ENCODE results near the gene IZUMO1R. TPM values are rescaled to one million over a fixed set of nuclear protein-coding genes. Genes with fewer than 3 reads are reported as not detected.

The IZUMO1R gene
- total RNA-seq, 1 experiment from 2014 or later = not detected

DNA sequence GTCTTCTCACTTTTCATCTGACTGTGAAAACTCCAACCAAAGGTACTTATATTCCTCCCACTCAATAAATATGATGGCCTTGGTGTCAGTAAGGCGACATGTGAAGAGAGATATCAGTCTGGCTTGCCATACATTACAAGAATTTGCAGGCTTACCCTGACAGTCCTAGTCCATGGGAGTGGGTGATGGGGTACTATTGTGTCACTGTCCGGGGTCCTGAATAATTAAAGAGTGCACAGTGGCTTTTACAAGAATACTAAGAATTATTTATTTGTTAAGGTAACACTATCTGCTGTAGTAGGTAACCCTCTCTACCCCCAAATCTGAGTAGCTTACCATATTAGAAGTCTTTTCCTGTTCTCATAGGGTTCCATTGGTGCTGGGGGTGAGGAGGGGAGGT is 23.1 kb upstream of the IZUMO1R start:
- ChIA-PET POLR2A (ENCODE audit: low non-redundant PET) (no interaction called here), CTCF (no interaction called here)
- no peaks in the 10 kb centered on the region for H3K9me3 ChIP-seq (ENCODE audit: low read depth, low read length, poor library complexity, severe bottlenecking)
- H3K4me1 ChIP-seq (ENCODE audit: insufficient read depth, low read length, poor library complexity, severe bottlenecking) = no peaks in the 10 kb centered on the region
- no TSS peak for BruUV-seq (replicated peaks)
- no peak overlapping the region for H3K27ac ChIP-seq (ENCODE audit: low read depth, low read length, poor library complexity, severe bottlenecking)
- intact Hi-C loops (cut with micrococcal nuclease; ENCODE audit: unreplicated experiment) = no loop called here
- H3K4me3 ChIP-seq (ENCODE audit: low read depth, low read length, poor library complexity, severe bottlenecking) = no peak overlapping the region
- TF ChIP-seq EZH2 (IDR thresholded peaks at IDR 0.05; ENCODE audit: borderline replicate concordance, low read depth, low read length, poor library complexity, severe bottlenecking) = no peak
- TF ChIP-seq, protein P1, sequence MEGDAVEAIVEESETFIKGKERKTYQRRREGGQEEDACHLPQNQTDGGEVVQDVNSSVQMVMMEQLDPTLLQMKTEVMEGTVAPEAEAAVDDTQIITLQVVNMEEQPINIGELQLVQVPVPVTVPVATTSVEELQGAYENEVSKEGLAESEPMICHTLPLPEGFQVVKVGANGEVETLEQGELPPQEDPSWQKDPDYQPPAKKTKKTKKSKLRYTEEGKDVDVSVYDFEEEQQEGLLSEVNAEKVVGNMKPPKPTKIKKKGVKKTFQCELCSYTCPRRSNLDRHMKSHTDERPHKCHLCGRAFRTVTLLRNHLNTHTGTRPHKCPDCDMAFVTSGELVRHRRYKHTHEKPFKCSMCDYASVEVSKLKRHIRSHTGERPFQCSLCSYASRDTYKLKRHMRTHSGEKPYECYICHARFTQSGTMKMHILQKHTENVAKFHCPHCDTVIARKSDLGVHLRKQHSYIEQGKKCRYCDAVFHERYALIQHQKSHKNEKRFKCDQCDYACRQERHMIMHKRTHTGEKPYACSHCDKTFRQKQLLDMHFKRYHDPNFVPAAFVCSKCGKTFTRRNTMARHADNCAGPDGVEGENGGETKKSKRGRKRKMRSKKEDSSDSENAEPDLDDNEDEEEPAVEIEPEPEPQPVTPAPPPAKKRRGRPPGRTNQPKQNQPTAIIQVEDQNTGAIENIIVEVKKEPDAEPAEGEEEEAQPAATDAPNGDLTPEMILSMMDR (conservative IDR thresholded peaks at IDR 0.05; ENCODE audit: low read depth, low read length) = no peak
- no peaks in the 10 kb centered on the region for H3K36me3 ChIP-seq (ENCODE audit: insufficient read depth, low read length, poor library complexity, severe bottlenecking)
- DNase-seq (ENCODE audit: low spot score) = no peak
- H3K27me3 ChIP-seq (replicated peaks; ENCODE audit: insufficient read depth, low read depth, low read length, poor library complexity) = no peaks in the 10 kb centered on the region

DNA sequence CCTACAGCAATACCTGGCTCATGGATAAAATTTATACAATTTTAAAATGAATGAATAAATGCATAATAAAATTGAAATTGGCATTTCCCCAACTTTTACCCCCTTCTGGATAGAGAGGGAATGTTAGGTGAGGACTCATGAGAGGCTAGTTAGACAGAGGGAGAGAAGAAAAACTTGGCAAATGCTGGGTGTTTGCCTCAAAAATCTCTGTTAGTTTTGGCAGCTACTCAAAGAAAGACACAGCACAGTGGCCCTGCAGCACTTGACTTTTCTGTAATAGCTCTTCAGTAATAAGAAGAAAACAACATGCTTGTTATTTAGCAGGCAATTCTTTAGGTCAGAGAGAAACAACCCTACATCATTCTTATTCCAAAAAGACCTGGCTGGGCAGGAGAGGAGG is 20.7 kb upstream of the IZUMO1R start:
- TF ChIP-seq, protein P1 (conservative IDR thresholded peaks at IDR 0.05; ENCODE audit: low read depth, low read length) = no peak
- TF ChIP-seq EZH2 (IDR thresholded peaks at IDR 0.05; ENCODE audit: borderline replicate concordance, low read depth, low read length, poor library complexity, severe bottlenecking) = no peak
- intact Hi-C loops (cut with micrococcal nuclease; ENCODE audit: unreplicated experiment) = no loop called here
- Histone ChIP-seq H3K27me3 (replicated peaks; ENCODE audit: insufficient read depth, low read depth, low read length, poor library complexity) (no peaks in the 10 kb centered on the region), H3K36me3 (ENCODE audit: insufficient read depth, low read length, poor library complexity, severe bottlenecking) (no peaks in the 10 kb centered on the region), H3K9me3 (ENCODE audit: low read depth, low read length, poor library complexity, severe bottlenecking) (no peaks in the 10 kb centered on the region), H3K27ac (ENCODE audit: low read depth, low read length, poor library complexity, severe bottlenecking) (no peak overlapping the region), H3K4me3 (ENCODE audit: low read depth, low read length, poor library complexity, severe bottlenecking) (no peak overlapping the region), H3K4me1 (ENCODE audit: insufficient read depth, low read length, poor library complexity, severe bottlenecking) (no peaks in the 10 kb centered on the region)
- POLR2A ChIA-PET (ENCODE audit: low non-redundant PET) = no interaction called here
- CTCF ChIA-PET = no interaction called here
- BruUV-seq (replicated peaks) = no TSS peak
- no peak for DNase-seq (ENCODE audit: low spot score)

DNA sequence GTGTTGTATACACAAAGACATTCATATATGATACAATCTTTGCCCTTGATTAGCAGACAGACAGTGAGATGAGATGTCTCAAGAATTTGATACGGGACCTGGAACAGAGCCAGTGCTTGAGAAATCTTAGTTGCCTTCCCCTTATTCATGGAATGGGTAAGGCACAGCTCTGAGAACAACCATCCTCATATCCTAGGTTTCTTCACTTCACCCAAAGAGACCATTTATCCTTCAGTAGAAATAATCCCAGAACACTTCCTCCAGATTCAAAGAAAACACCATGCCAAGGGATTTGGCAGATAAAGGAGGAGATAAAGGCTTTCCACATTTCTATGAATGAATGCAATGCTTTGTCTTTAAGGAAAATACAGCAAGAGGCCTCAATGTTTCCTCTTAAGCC is 8.8 kb upstream of the IZUMO1R start:
- no peaks in the 10 kb centered on the region for H3K4me1 ChIP-seq (ENCODE audit: insufficient read depth, low read length, poor library complexity, severe bottlenecking)
- H3K9me3 ChIP-seq (ENCODE audit: low read depth, low read length, poor library complexity, severe bottlenecking) = no peaks in the 10 kb centered on the region
- no peaks in the 10 kb centered on the region for H3K36me3 ChIP-seq (ENCODE audit: insufficient read depth, low read length, poor library complexity, severe bottlenecking)
- intact Hi-C loops (cut with micrococcal nuclease; ENCODE audit: unreplicated experiment) = no loop called here
- no peak overlapping the region for H3K4me3 ChIP-seq (ENCODE audit: low read depth, low read length, poor library complexity, severe bottlenecking)
- DNase-seq (ENCODE audit: low spot score) = no peak
- peaks cover 29% of the 10 kb centered on the region for H3K27me3 ChIP-seq (replicated peaks; ENCODE audit: insufficient read depth, low read depth, low read length, poor library complexity)
- CTCF ChIA-PET = no interaction called here
- no peak for TF ChIP-seq EZH2 (IDR thresholded peaks at IDR 0.05; ENCODE audit: borderline replicate concordance, low read depth, low read length, poor library complexity, severe bottlenecking)
- H3K27ac ChIP-seq (ENCODE audit: low read depth, low read length, poor library complexity, severe bottlenecking) = no peak overlapping the region
- POLR2A ChIA-PET (ENCODE audit: low non-redundant PET) = no interaction called here
- BruUV-seq (replicated peaks) = no TSS peak

DNA sequence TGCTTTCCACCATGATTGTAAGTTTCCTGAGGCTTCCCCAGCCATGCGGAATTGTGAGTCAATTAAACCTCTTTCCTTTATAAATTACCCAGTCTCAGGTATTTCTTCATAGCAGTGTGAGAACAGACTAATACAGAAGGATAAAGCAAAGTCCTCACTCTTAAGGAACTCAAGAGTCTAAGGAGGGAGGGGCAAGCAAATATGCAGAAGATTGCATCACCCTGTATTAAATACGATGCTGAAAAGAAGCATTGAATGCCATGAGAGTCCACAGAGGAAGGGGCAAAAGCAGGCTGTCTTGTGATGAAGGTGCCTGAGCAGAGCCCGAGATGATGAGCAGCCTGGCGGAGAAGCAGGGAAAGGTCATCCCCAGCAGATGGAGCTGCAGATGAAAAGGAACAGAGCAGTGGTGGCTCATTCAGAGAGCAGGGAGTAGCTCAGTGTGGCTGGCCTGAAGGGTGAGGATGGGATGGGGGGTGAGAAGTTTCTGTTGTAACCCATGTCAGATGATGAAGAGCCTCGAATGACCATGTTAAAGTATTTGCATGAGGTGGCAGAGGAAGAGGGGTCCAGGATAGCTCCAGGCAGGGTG is 6.3 kb upstream of the IZUMO1R start:
- Histone ChIP-seq H3K27me3 (replicated peaks; ENCODE audit: insufficient read depth, low read depth, low read length, poor library complexity) (peaks cover 54% of the 10 kb centered on the region), H3K36me3 (ENCODE audit: insufficient read depth, low read length, poor library complexity, severe bottlenecking) (no peaks in the 10 kb centered on the region), H3K4me1 (ENCODE audit: insufficient read depth, low read length, poor library complexity, severe bottlenecking) (no peaks in the 10 kb centered on the region), H3K27ac (ENCODE audit: low read depth, low read length, poor library complexity, severe bottlenecking) (no peak overlapping the region), H3K9me3 (ENCODE audit: low read depth, low read length, poor library complexity, severe bottlenecking) (no peaks in the 10 kb centered on the region), H3K4me3 (ENCODE audit: low read depth, low read length, poor library complexity, severe bottlenecking) (no peak overlapping the region)
- TF ChIP-seq, protein P1 (conservative IDR thresholded peaks at IDR 0.05; ENCODE audit: low read depth, low read length) = 0 out of 2 replicates have a peak, but pooled peaks have one; percentile 21
- TF ChIP-seq EZH2 (IDR thresholded peaks at IDR 0.05; ENCODE audit: borderline replicate concordance, low read depth, low read length, poor library complexity, severe bottlenecking) = no peak
- BruUV-seq (replicated peaks) = no TSS peak
- no peak for DNase-seq (ENCODE audit: low spot score)
- intact Hi-C loops (cut with micrococcal nuclease; ENCODE audit: unreplicated experiment) = no loop called here
- ChIA-PET POLR2A (ENCODE audit: low non-redundant PET) (interaction anchor here (0.6 kb wide), 1 partner anchor 1405 kb away, joined by 3 read pairs; no protein-coding TSS in a partner anchor), CTCF (no interaction called here)
